ENCODE measurements around the gene RLIM. TPM values are rescaled to one million over a fixed set of nuclear protein-coding genes. Genes with fewer than 3 reads are reported as not detected.
"Not testable (repeated sequence)": the region's sequence is repeated elsewhere in the genome, so short reads cannot be mapped to it uniquely, and the experiment has no call there.

Gene RLIM
- total RNA-seq (2014; rRNA removed; shearing (Covaris generic)): 37.7 and 39.8 TPM in 2 replicates
- 19.8 and 26.6 TPM in 2 replicates for polyA plus RNA-seq (2015; cell fraction: cytosol; rRNA removed)
- 43.6 and 45.1 TPM in 2 replicates for polyA plus RNA-seq (2015; cell fraction: nucleus; rRNA removed)

GRCh38 chrX:74614093-74614909 is at the start of gene RLIM:
Gene RLIM, minus strand, starts transcription at chrX:74614624. Its CDS starts 18,647 bp downstream, at chrX:74595977.
- peak; percentile 95 for DNase-seq (ENCODE audit: low read depth)

- DNase-seq (ENCODE audit: low read depth): peak; percentile 52
These were observed 41.8 kb upstream of the RLIM start for GRCh38 chrX:74656079-74656745.

GRCh38 chrX:74654953-74655352 is 40.5 kb upstream of the RLIM start:
- not testable (repeated sequence) for DNase-seq (ENCODE audit: low read depth)

- DNase-seq (ENCODE audit: low read depth): no peak
These were observed 22.4 kb upstream of the RLIM start for GRCh38 chrX:74636749-74637314.

- DNase-seq (ENCODE audit: low read depth): peak; percentile 50
These were observed 893 bp downstream of the RLIM start for GRCh38 chrX:74613370-74614092.

- no peak for DNase-seq (ENCODE audit: low read depth)
These were observed 7.6 kb downstream of the RLIM start for GRCh38 chrX:74606799-74607198.

- no peak for DNase-seq (ENCODE audit: low read depth)
These were observed 8.1 kb downstream of the RLIM start for GRCh38 chrX:74606342-74606741.

GRCh38 chrX:74603040-74603439 is 11.4 kb downstream of the RLIM start:
- DNase-seq (ENCODE audit: low read depth): no peak

- DNase-seq (ENCODE audit: low read depth): no peak
These were observed 12.3 kb downstream of the RLIM start for GRCh38 chrX:74602142-74602541.

GRCh38 chrX:74593593-74593992 is 20.8 kb downstream of the RLIM start:
- DNase-seq (ENCODE audit: low read depth): no peak

GRCh38 chrX:74585766-74586165 is 28.7 kb downstream of the RLIM start:
- DNase-seq (ENCODE audit: low read depth): no peak

GRCh38 chrX:74579597-74580198 is 34.7 kb downstream of the RLIM start:
- DNase-seq (ENCODE audit: low read depth): no peak

- DNase-seq (ENCODE audit: low read depth): no peak
These were observed 36.3 kb downstream of the RLIM start for GRCh38 chrX:74578137-74578536.

- DNase-seq (ENCODE audit: low read depth): no peak
These were observed 57.0 kb downstream of the RLIM start for GRCh38 chrX:74557378-74557777.

- DNase-seq (ENCODE audit: low read depth): no peak
These were observed 62.5 kb downstream of the RLIM start for GRCh38 chrX:74551934-74552333.

GRCh38 chrX:74550295-74550802 is 64.1 kb downstream of the RLIM start:
- DNase-seq (ENCODE audit: low read depth): peak; percentile 77

GRCh38 chrX:74546984-74547383 is 67.4 kb downstream of the RLIM start:
- DNase-seq (ENCODE audit: low read depth): no peak

- DNase-seq (ENCODE audit: low read depth): no peak
These were observed 68.4 kb downstream of the RLIM start for GRCh38 chrX:74545880-74546523.

GRCh38 chrX:74540635-74541249 is 73.7 kb downstream of the RLIM start:
- DNase-seq (ENCODE audit: low read depth): no peak

- DNase-seq (ENCODE audit: low read depth): no peak
These were observed 77.5 kb downstream of the RLIM start for GRCh38 chrX:74536832-74537371.
